ENCODE measurements around the gene PCDHGC4.

The PCDHGC4 gene

DNA sequence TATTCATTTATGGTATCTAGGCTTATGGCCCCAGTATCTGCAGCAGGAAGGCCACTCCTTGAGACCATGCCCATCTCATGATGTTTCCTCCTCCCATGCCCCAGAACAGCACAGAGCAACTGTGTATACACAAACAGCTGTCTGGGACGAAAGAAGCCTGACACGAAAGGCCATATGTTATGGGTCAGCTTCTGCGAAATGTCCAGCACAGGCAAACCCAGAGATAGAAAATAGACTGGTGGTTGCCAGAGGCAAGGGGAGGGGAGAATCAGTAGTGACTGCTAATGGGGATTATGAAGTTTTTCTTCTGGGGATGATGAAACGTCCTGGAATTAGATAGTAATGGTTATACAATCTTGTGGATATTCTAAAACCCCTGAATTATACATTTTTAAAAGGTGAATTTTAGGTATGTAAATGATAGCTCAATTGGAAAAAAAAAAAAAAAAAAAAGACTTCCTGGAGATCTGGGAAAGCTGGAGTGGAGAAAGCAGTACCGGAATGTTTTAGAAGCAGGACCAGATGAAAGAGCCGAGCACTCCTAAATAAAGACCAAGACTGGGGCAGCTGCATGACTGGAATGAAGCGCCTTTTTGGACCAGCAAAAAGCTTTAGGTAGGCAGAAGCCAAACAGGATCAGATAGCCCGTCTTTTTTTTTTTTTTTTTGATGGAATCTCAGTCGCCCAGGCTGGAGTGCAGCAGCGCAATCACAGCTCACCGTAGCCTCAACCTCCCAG, 33.2 kb downstream of the PCDHGC4 start:
- H3K9me3 ChIP-seq (ENCODE audit: control insufficient read depth, low read length), result no peaks in the 10 kb centered on the region
- peaks cover 78% of the 10 kb centered on the region for H3K36me3 ChIP-seq (ENCODE audit: control insufficient read depth, insufficient read depth, low read length)
- no peaks in the 10 kb centered on the region for H3K27me3 ChIP-seq (replicated peaks; ENCODE audit: control insufficient read depth, insufficient read depth, low read length, poor library complexity, severe bottlenecking)
- no peak overlapping the region for H3K27ac ChIP-seq (ENCODE audit: insufficient read depth, low read length, poor library complexity, severe bottlenecking)
- no peak overlapping the region for H3K4me3 ChIP-seq (ENCODE audit: insufficient read depth, low read depth, low read length, poor library complexity, severe bottlenecking)
- H3K4me1 ChIP-seq (ENCODE audit: control insufficient read depth, insufficient read depth, low read length, poor library complexity, severe bottlenecking), result peaks cover 16% of the 10 kb centered on the region
- no peak for DNase-seq

DNA sequence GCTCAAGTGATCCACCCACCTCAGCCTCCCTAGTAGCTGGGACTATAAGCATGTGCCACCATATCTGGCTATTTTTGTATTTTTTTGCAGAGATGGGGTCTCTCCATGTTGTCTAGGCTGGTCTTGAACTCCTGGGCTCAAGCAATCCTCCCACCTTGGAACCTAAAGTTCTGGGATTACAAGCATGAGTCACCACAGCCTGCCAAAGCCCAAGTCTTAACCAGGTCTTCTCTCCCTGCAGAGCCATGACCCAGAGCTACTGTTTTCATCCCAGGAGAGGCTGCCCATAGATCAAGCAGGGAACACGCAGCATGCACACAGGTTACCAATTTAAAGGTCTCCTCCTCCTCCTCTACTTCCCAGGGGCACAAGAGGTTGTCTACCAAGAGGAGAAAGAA, 33.8 kb downstream of the PCDHGC4 start:
- Histone ChIP-seq H3K4me1 (ENCODE audit: control insufficient read depth, insufficient read depth, low read length, poor library complexity, severe bottlenecking) (peaks cover 10% of the 10 kb centered on the region), H3K4me3 (ENCODE audit: insufficient read depth, low read depth, low read length, poor library complexity, severe bottlenecking) (no peak overlapping the region), H3K36me3 (ENCODE audit: control insufficient read depth, insufficient read depth, low read length) (peaks cover 83% of the 10 kb centered on the region), H3K27ac (ENCODE audit: insufficient read depth, low read length, poor library complexity, severe bottlenecking) (no peak overlapping the region), H3K9me3 (ENCODE audit: control insufficient read depth, low read length) (no peaks in the 10 kb centered on the region), H3K27me3 (replicated peaks; ENCODE audit: control insufficient read depth, insufficient read depth, low read length, poor library complexity, severe bottlenecking) (no peaks in the 10 kb centered on the region)
- DNase-seq, result no peak

DNA sequence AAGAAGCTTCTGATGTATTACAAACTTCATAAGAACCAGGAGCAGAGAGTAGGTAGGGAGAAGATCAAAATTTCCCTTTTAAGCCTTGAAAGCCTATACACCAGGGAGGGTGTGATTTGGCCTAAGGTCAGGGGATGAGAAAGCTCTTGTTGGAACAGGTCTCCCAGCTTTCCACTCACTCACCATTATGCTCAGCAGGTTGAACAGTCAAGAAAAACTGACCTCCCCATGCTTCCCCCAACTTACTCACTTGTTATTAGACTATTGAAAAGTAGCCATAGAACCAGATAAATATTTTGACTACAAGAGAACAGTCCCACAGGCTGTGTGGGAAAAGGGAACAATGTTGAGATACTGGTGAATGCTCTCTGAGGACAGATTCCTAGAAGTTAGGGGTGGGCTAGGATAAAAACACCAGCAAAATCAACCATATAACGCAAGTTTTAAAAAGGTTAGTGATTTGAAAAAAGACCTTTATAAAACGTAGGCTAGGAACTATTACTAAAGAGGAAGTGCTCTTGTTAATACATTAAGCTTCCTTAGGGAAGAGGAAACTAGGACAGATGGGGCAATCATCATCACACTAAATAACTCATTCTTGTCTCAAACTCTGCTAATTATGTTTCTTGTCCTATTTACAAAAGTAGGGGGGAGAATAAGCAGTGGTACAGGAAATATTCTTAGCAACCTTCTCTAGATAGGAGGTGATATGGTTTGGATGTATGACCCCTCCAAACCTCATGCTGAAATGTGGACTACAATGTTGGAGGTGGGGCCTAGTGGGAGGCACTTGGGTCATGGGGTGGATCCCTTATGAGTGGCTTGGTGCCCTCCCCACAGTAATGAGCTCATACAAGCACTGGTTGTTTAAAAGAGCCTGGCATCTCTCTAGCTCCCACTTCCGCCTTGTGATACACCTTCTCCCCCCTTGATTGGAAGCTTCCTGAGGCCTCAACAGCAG, 35.1 kb downstream of the PCDHGC4 start:
- DNase-seq, result no peak
- H3K4me3 ChIP-seq (ENCODE audit: insufficient read depth, low read depth, low read length, poor library complexity, severe bottlenecking), result no peak overlapping the region
- no peaks in the 10 kb centered on the region for H3K9me3 ChIP-seq (ENCODE audit: control insufficient read depth, low read length)
- peaks cover 95% of the 10 kb centered on the region for H3K36me3 ChIP-seq (ENCODE audit: control insufficient read depth, insufficient read depth, low read length)
- no peak overlapping the region for H3K27ac ChIP-seq (ENCODE audit: insufficient read depth, low read length, poor library complexity, severe bottlenecking)
- H3K27me3 ChIP-seq (replicated peaks; ENCODE audit: control insufficient read depth, insufficient read depth, low read length, poor library complexity, severe bottlenecking), result no peaks in the 10 kb centered on the region
- H3K4me1 ChIP-seq (ENCODE audit: control insufficient read depth, insufficient read depth, low read length, poor library complexity, severe bottlenecking), result no peaks in the 10 kb centered on the region

DNA sequence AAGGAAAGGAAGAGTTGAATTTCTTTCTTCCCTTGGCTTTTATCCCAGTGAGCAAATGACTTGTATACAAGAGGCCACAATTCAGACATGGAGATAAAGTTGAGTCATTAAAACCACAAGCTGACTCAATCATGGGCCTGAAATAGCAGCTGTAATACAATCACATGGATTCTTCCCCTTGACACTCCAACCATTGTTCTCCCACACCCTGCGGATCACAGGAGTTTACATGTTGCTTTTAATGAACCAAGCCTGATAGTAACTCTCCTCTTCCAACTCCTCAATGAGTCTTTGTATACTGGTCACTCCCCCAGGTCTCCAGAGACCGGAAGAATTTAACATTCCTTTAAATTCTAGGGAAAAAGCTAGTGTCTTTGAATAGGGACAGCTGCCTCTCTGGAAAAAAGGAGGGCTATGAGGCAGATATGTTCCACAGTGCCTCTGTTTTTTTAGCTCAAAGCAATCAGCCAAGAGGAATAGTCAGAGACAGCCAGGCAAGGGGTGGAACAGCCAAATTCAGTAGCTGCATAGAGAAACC, 36.5 kb downstream of the PCDHGC4 start:
- Histone ChIP-seq H3K9me3 (ENCODE audit: control insufficient read depth, low read length) (no peaks in the 10 kb centered on the region), H3K4me3 (ENCODE audit: insufficient read depth, low read depth, low read length, poor library complexity, severe bottlenecking) (no peak overlapping the region), H3K27ac (ENCODE audit: insufficient read depth, low read length, poor library complexity, severe bottlenecking) (no peak overlapping the region), H3K36me3 (ENCODE audit: control insufficient read depth, insufficient read depth, low read length) (peaks cover 96% of the 10 kb centered on the region), H3K27me3 (replicated peaks; ENCODE audit: control insufficient read depth, insufficient read depth, low read length, poor library complexity, severe bottlenecking) (no peaks in the 10 kb centered on the region), H3K4me1 (ENCODE audit: control insufficient read depth, insufficient read depth, low read length, poor library complexity, severe bottlenecking) (no peaks in the 10 kb centered on the region)
- no peak for DNase-seq

DNA sequence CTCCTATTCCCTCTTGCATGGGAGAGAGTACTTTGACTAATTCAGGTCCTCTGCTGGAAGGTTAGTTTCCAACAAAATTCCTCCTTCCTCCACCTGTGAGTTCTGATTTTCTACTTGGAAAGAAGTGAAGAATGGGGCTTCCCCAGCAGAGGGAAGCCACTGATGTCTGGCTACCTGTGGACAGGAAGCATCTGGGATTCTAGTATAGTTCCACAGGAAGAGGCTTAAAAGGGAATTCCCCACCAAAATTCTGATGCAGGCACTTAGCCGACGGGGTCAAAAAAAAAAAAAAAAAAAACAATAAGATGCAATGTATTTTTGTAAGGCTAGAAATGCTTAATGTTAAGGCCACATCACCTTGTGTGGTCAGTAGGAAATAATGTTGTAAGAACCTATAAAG, 37.5 kb downstream of the PCDHGC4 start:
- Histone ChIP-seq H3K4me3 (ENCODE audit: insufficient read depth, low read depth, low read length, poor library complexity, severe bottlenecking) (no peak overlapping the region), H3K9me3 (ENCODE audit: control insufficient read depth, low read length) (no peaks in the 10 kb centered on the region), H3K27me3 (replicated peaks; ENCODE audit: control insufficient read depth, insufficient read depth, low read length, poor library complexity, severe bottlenecking) (no peaks in the 10 kb centered on the region), H3K4me1 (ENCODE audit: control insufficient read depth, insufficient read depth, low read length, poor library complexity, severe bottlenecking) (no peaks in the 10 kb centered on the region), H3K36me3 (ENCODE audit: control insufficient read depth, insufficient read depth, low read length) (peaks cover 95% of the 10 kb centered on the region), H3K27ac (ENCODE audit: insufficient read depth, low read length, poor library complexity, severe bottlenecking) (no peak overlapping the region)
- no peak for DNase-seq

DNA sequence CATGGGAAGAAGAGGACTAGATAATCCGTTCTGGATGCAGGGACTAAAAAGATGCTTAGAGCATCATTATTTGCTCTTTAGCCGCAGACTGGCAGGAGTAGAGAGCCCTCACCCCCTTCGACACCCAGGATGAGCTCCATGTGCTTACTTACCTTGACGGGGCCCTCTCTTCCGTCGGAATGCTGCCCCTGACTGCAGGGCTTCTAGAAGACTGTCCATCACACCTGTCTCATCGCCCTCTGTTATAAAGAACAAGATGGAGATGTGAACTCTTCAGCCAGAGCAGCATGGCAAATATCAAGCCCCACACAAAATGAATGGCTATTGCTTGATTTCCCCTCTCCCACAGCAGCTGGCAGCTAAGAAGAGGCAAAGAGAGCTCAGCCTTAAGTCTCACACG, 39.2 kb downstream of the PCDHGC4 start:
- H3K27ac ChIP-seq (ENCODE audit: insufficient read depth, low read length, poor library complexity, severe bottlenecking), result no peak overlapping the region
- H3K36me3 ChIP-seq (ENCODE audit: control insufficient read depth, insufficient read depth, low read length), result peaks cover 96% of the 10 kb centered on the region
- no peak for DNase-seq
- no peak overlapping the region for H3K4me3 ChIP-seq (ENCODE audit: insufficient read depth, low read depth, low read length, poor library complexity, severe bottlenecking)
- H3K27me3 ChIP-seq (replicated peaks; ENCODE audit: control insufficient read depth, insufficient read depth, low read length, poor library complexity, severe bottlenecking), result no peaks in the 10 kb centered on the region
- no peaks in the 10 kb centered on the region for H3K4me1 ChIP-seq (ENCODE audit: control insufficient read depth, insufficient read depth, low read length, poor library complexity, severe bottlenecking)
- no peaks in the 10 kb centered on the region for H3K9me3 ChIP-seq (ENCODE audit: control insufficient read depth, low read length)

DNA sequence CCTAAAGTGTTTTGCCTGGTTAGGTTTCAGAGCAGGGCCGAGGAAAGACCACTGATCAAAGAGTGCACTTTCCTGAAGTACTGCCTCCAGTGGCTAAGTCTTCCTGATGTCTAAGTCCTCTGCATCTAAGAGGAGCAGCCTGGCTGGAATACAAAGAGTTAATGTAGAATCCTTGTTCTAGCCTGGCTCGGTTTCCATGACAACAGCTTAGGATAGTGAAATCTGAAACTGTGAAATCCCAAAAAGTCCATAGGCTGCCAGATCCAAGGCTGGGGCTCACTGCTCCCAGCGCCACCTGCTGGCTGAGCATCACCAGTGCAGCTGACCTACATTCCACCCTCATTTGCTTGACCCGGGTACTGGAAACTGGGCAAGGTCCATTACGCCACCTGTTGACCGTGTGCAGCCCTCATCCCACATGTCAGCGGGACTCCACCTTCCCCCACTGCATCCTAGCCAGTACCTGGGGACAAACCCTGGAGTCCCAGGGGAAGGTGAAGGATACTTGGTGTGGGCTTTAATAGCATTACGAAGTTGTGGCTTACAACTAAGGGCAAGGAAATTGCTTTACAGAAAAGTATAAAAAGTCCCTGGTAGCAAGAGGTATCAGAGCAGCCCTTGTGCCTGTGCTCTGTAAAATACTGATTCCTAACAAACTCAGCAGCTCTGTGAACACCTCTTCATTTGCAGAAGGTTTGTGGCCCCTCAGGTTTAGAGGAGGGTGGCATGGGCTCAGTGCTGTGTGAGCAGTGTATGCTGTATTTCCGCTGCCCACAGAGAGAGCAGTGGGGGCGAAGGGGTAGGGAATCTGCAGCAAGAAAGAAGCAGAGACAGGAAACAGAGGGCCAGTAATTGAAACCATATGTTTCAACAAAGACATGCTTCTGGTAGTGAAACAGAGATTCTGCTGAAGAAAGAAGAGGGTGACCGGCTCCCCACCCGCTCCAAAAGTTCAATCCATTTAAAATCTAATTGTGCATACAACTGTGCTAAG, 40.1 kb downstream of the PCDHGC4 start:
- Histone ChIP-seq H3K9me3 (ENCODE audit: control insufficient read depth, low read length) (no peaks in the 10 kb centered on the region), H3K4me3 (ENCODE audit: insufficient read depth, low read depth, low read length, poor library complexity, severe bottlenecking) (no peak overlapping the region), H3K4me1 (ENCODE audit: control insufficient read depth, insufficient read depth, low read length, poor library complexity, severe bottlenecking) (no peaks in the 10 kb centered on the region), H3K27ac (ENCODE audit: insufficient read depth, low read length, poor library complexity, severe bottlenecking) (no peak overlapping the region), H3K27me3 (replicated peaks; ENCODE audit: control insufficient read depth, insufficient read depth, low read length, poor library complexity, severe bottlenecking) (no peaks in the 10 kb centered on the region), H3K36me3 (ENCODE audit: control insufficient read depth, insufficient read depth, low read length) (peaks cover 97% of the 10 kb centered on the region)
- DNase-seq, result peak; percentile 24 to 46 (median 28)

DNA sequence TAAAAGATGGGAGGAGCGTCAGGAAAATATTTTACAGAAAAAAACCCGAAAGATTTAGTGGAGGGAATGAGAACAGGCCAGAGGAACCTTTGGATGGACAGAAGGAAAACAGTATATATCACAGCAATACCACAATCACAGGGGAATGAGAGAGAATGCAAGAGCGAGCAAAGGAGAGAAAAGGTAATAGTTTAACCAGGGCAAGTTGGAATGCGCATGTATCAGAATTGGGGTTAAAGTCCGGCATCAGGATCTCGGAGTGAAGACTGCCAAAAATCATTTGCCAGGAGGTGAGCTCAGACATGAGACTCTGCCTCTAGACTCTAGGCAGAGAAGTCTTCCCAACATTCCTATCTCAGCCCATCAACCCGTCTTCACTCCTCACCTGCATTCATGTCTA, 40.8 kb downstream of the PCDHGC4 start:
- no peaks in the 10 kb centered on the region for H3K4me1 ChIP-seq (ENCODE audit: control insufficient read depth, insufficient read depth, low read length, poor library complexity, severe bottlenecking)
- H3K36me3 ChIP-seq (ENCODE audit: control insufficient read depth, insufficient read depth, low read length), result peaks cover 96% of the 10 kb centered on the region
- no peak for DNase-seq
- H3K27me3 ChIP-seq (replicated peaks; ENCODE audit: control insufficient read depth, insufficient read depth, low read length, poor library complexity, severe bottlenecking), result no peaks in the 10 kb centered on the region
- no peak overlapping the region for H3K4me3 ChIP-seq (ENCODE audit: insufficient read depth, low read depth, low read length, poor library complexity, severe bottlenecking)
- H3K27ac ChIP-seq (ENCODE audit: insufficient read depth, low read length, poor library complexity, severe bottlenecking), result no peak overlapping the region
- H3K9me3 ChIP-seq (ENCODE audit: control insufficient read depth, low read length), result no peaks in the 10 kb centered on the region

DNA sequence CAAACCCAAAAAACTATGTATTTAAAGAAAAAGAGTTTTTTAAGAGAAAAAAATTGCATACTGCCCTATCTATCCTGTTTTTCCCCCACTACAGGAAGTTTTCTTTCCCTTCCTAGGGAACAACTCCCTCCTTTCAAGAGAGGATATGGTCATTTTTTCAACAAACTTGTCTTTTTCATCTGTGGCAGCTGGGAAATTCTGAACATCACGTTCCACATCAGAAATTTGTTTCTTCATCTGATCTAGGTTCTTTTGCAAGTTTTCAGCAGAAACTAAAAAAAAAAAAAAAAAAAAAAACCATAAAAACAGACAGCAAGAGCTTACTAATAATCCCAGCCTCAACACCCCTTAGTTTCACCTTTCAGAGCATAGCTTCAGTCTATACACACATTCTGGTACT, 42.6 kb downstream of the PCDHGC4 start:
- Histone ChIP-seq H3K4me1 (ENCODE audit: control insufficient read depth, insufficient read depth, low read length, poor library complexity, severe bottlenecking) (no peaks in the 10 kb centered on the region), H3K4me3 (ENCODE audit: insufficient read depth, low read depth, low read length, poor library complexity, severe bottlenecking) (no peak overlapping the region), H3K27me3 (replicated peaks; ENCODE audit: control insufficient read depth, insufficient read depth, low read length, poor library complexity, severe bottlenecking) (no peaks in the 10 kb centered on the region), H3K9me3 (ENCODE audit: control insufficient read depth, low read length) (no peaks in the 10 kb centered on the region), H3K27ac (ENCODE audit: insufficient read depth, low read length, poor library complexity, severe bottlenecking) (no peak overlapping the region), H3K36me3 (ENCODE audit: control insufficient read depth, insufficient read depth, low read length) (peaks cover 95% of the 10 kb centered on the region)
- no peak for DNase-seq

All from effector memory CD4-positive, alpha-beta T cell (primary cell).